Fibroblast of pulmonary artery (primary cell): ENCODE measurements around the gene MKNK1.
A peak's percentile ranks its signal among the peaks of the same experiment; 100 is the strongest.
"Not testable (repeated sequence)": the region's sequence is repeated elsewhere in the genome, so short reads cannot be mapped to it uniquely, and the experiment has no call there.

Source experiments
- DNase-seq: peaks from one replicate; pipeline ENCODE4 v3.0.0-alpha.2; 2010; ENCODE audit warnings: low read depth
- H3K4me3 ChIP-seq: replicated peaks from 2 replicates; pipeline ENCODE4 v1.5.1; 2011; ENCODE audit warnings: low read depth, mild to moderate bottlenecking, control low read depth, low read length, moderate library complexity
- CTCF ChIP-seq: IDR thresholded peaks from 2 replicates; pipeline ENCODE4 v1.5.1; 2011; ENCODE audit warnings: mild to moderate bottlenecking, control low read depth, low read length, inconsistent platforms; ENCODE audit errors: missing control alignments

MKNK1 gene

DNA sequence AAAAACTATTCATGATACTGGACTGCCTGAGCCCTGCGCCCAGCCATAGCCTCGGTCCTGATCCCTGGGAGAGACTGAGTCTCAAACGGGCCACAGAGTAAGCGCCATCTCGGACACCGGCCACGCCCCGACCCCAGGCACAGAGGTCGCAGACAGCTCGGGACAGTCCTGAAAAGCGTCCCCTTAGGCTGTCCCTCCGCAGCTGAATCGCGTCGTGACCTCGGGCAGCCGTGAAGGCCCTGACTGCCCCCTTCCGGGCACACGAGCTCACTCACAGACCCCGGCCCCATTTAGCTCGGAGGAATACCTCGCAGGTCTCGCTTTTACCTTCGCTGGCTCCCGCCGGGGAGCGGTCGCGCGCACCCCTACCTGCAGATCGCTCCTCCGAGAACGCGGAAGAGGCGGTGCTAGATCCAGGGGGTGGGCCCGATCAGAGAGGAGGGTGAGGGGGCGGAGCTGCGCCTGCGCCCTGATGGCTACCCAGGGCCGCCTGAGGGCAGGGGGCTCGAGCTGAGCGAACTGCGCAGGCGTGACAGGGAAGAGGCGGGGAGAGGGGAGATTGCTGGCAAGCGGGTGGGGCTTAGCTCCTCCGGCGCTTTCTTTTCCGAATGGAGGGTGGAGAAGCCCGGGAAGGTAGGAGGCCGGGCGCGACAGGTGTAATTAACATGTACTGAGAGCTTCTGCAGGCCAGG is at the start of gene MKNK1:
Gene MKNK1 (minus strand): TSS at position 411 of the 692 bp plus-strand sequence. CDS start 20,941 bp downstream, outside the sequence.
- peak; percentile 4 for TF ChIP-seq CTCF
- H3K4me3 ChIP-seq: peak within 1 kb of the TSS; percentile 98
- DNase-seq: peak; percentile 95

- H3K4me3 ChIP-seq: no peak overlapping the region
- no peak for TF ChIP-seq CTCF
- DNase-seq: peak; percentile 16
These were observed 49.4 kb upstream of the MKNK1 start for GRCh38 chr1:46653405-46653958.

DNA sequence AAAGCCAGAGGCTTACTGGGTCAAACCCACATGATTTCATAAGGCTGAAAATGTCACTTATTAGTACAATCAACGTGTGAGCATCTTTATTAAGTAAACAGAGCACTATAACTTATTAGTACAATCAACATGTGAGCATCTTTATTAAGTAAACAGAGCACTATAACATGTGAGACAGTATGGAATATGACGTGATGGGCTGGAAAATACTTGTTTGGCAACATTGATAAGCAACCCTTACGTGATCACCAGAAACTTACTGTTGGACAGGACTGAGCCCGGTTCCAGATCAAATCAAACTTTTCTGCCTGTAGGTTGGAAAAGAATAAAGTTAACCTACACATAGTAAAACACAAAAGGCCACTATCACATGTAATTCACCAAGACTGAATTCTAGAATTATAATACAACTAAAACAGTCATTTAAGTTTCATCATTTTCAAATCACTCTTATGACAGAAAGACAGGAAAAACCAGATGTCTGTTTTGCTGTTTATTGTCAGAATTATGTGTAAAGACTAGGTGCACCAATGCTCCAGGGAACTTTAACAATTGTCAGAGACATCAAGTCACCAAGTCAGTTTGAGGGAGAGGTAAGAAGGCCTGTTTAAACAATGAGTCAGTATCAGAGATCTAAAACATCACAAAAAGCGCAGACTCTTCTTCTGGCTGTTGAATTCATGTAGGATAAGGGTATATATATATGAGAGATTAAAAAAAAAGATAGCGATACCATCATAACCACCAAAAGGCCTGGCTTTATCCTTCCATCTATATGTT is 48.4 kb upstream of the MKNK1 start:
- H3K4me3 ChIP-seq: no peak overlapping the region
- DNase-seq: no peak
- no peak for TF ChIP-seq CTCF

- H3K4me3 ChIP-seq, DNase-seq: not testable (repeated sequence)
These were observed 47.1 kb upstream of the MKNK1 start for GRCh38 chr1:46651152-46651551.

- TF ChIP-seq CTCF: no peak
- no peak for DNase-seq
- H3K4me3 ChIP-seq: no peak overlapping the region
These were observed 46.4 kb upstream of the MKNK1 start for GRCh38 chr1:46650491-46650890.

- no peak for DNase-seq
- no peak for TF ChIP-seq CTCF
These were observed 45.7 kb upstream of the MKNK1 start for GRCh38 chr1:46649764-46650163.

GRCh38 chr1:46647611-46648010 is 43.5 kb upstream of the MKNK1 start:
- no peak for TF ChIP-seq CTCF

More at GRCh38 chr1:46649764-46650163, 45.7 kb upstream of the MKNK1 start:
- H3K4me3 ChIP-seq: no peak overlapping the region

More at GRCh38 chr1:46647611-46648010, 43.5 kb upstream of the MKNK1 start:
- no peak overlapping the region for H3K4me3 ChIP-seq
- no peak for DNase-seq
